ENCODE data around the gene CSF3. TPM values are rescaled to one million over a fixed set of nuclear protein-coding genes. Genes with fewer than 3 reads are reported as not detected.

CSF3 gene
- total and polyA plus RNA-seq, 2 of the 4 experiments (the other 2 are of a cell fraction) = not detected

DNA sequence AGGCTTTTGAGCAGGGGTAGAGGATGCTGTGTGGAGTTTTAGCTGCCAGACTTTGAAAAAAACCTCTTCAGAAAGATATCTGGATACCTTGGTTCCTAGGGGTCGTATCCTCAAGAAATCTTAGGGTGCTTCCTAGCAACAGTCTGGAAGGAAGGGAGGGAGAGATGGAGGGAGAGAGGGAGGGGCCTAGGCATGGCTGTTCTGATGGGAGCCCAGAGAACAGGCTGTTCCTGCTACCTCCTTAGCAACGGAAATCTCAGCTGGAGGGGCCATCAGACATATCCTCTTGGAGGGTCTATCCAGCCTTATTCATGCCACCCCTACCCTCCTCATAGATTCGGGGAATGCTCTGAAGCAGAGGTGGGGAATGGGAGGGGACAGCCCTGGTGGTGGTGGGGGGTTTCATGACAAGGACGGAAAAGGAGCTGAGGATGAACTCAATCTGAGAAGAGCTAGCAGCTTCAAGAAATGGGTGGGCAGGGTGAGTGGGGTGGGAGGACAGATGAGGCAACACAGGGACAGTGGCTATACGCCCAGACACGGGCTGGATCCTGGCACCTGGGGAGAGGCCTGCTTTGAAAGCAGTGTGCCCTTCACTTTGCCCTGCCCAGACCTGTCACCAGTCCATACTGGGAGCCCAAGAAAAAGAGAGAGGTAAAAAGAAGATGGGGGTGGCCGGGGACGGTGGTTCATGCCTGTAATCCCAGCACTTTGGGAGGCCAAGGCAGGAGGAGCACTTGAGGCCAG is 44.7 kb downstream of the CSF3 start:
- Histone ChIP-seq H2AK5ac (ENCODE audit: low read depth, low read length) (no peak overlapping the region), H4K20me1 (ENCODE audit: insufficient read depth, low read length) (peaks cover 14% of the 10 kb centered on the region; the same call in 1 of the 2 replicates), H4K8ac (ENCODE audit: low read depth in 2 of 2, low read length in 2 of 2) (no peak overlapping the region), H3K9me1 (ENCODE audit: insufficient read depth, low read length) (peaks cover 11% of the 10 kb centered on the region; the same call in 1 of the 2 replicates), H3K4me3 (ENCODE audit: insufficient read depth, low read depth, low read length) (no peak overlapping the region), H3K79me1 (ENCODE audit: low read depth in 1 of 2, low read length in 2 of 2) (peaks cover 14 to 22% of the 10 kb centered on the region in 2 experiments), H2BK120ac (ENCODE audit: low read depth, low read length) (no peak overlapping the region), H3K9me3 (ENCODE audit: control insufficient read depth, insufficient read depth, low read length) (no peaks in the 10 kb centered on the region), H3K56ac (ENCODE audit: extremely low read depth, insufficient read depth, low read length) (no peak overlapping the region), H3K27ac (ENCODE audit: insufficient read depth, low read length) (no peak overlapping the region), H2BK15ac (ENCODE audit: low read depth, low read length) (no peak overlapping the region), H3K14ac (replicated peaks; ENCODE audit: low read depth, low read length) (no peak overlapping the region), H2AK9ac (replicated peaks; ENCODE audit: low read depth, low read length, poor library complexity) (peak overlapping the region; percentile 78), H2BK5ac (ENCODE audit: low read depth, low read length, poor library complexity, severe bottlenecking) (no peak overlapping the region), H3K9ac (ENCODE audit: low read depth, low read length) (no peak overlapping the region), H4K91ac (ENCODE audit: insufficient read depth, low read depth, low read length) (no peak overlapping the region), H2AFZ (replicated peaks; ENCODE audit: low read length, poor library complexity) (no peak overlapping the region), H4K5ac (ENCODE audit: low read depth, low read length) (no peak overlapping the region), H3K4me2 (ENCODE audit: low read depth, low read length) (no peak overlapping the region), H3K4ac (ENCODE audit: low read depth, low read length) (no peak overlapping the region), H3K18ac (ENCODE audit: low read depth, low read length) (no peak overlapping the region), H2BK20ac (ENCODE audit: low read depth, low read length) (no peak overlapping the region), H3K23ac (ENCODE audit: low read depth, low read length) (no peak overlapping the region), H3K36me3 (ENCODE audit: control insufficient read depth, insufficient read depth, low read length) (no peaks in the 10 kb centered on the region), H3K4me1 (ENCODE audit: control insufficient read depth, insufficient read depth, low read length) (peaks cover 15% of the 10 kb centered on the region), H3K27me3 (ENCODE audit: control insufficient read depth, insufficient read depth, low read length) (no peaks in the 10 kb centered on the region)
- intact Hi-C loops (cut with micrococcal nuclease) = no loop called here
- ChIA-PET POLR2A (ENCODE audit: unreplicated experiment) (interaction anchor here (0.5 kb wide), 1 partner anchor 39 kb away, joined by 3 read pairs; no protein-coding TSS in a partner anchor), CTCF (no interaction called here)
- in situ Hi-C loops (cut with MboI; ENCODE audit: low sequenced_read_pairs) = no loop called here
- no peak for TF ChIP-seq CEBPB (IDR thresholded peaks at IDR 0.05; ENCODE audit: low read depth, low read length)
- TF ChIP-seq, protein P1, sequence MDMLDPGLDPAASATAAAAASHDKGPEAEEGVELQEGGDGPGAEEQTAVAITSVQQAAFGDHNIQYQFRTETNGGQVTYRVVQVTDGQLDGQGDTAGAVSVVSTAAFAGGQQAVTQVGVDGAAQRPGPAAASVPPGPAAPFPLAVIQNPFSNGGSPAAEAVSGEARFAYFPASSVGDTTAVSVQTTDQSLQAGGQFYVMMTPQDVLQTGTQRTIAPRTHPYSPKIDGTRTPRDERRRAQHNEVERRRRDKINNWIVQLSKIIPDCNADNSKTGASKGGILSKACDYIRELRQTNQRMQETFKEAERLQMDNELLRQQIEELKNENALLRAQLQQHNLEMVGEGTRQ (IDR thresholded peaks at IDR 0.05; ENCODE audit: low read depth, low read length) = no peak
- TF ChIP-seq RCOR1 (IDR thresholded peaks at IDR 0.05; ENCODE audit: insufficient replicate concordance, low read length) = no peak
- TF ChIP-seq BHLHE40 (IDR thresholded peaks at IDR 0.05; ENCODE audit: low read depth, low read length) = no peak
- TF ChIP-seq MXI1 (IDR thresholded peaks at IDR 0.05; ENCODE audit: borderline replicate concordance, low read depth, low read length) = no peak
- no peak for TF ChIP-seq SMC3 (IDR thresholded peaks at IDR 0.05; ENCODE audit: low read depth, low read length)
- TF ChIP-seq POLR2A (IDR thresholded peaks at IDR 0.05; ENCODE audit: low read depth, low read length) = no peak
- TF ChIP-seq, protein P2, sequence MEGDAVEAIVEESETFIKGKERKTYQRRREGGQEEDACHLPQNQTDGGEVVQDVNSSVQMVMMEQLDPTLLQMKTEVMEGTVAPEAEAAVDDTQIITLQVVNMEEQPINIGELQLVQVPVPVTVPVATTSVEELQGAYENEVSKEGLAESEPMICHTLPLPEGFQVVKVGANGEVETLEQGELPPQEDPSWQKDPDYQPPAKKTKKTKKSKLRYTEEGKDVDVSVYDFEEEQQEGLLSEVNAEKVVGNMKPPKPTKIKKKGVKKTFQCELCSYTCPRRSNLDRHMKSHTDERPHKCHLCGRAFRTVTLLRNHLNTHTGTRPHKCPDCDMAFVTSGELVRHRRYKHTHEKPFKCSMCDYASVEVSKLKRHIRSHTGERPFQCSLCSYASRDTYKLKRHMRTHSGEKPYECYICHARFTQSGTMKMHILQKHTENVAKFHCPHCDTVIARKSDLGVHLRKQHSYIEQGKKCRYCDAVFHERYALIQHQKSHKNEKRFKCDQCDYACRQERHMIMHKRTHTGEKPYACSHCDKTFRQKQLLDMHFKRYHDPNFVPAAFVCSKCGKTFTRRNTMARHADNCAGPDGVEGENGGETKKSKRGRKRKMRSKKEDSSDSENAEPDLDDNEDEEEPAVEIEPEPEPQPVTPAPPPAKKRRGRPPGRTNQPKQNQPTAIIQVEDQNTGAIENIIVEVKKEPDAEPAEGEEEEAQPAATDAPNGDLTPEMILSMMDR (conservative IDR thresholded peaks at IDR 0.05; ENCODE audit: low read depth, low read length) = no peak
- TF ChIP-seq FOS (IDR thresholded peaks at IDR 0.05; ENCODE audit: low read depth, low read length) = no peak
- no peak for TF ChIP-seq CHD1 (IDR thresholded peaks at IDR 0.05; ENCODE audit: low read depth, low read length)
- no peak for TF ChIP-seq NFE2L2 (IDR thresholded peaks at IDR 0.05; ENCODE audit: low read depth, low read length)
- TF ChIP-seq, protein P3, sequence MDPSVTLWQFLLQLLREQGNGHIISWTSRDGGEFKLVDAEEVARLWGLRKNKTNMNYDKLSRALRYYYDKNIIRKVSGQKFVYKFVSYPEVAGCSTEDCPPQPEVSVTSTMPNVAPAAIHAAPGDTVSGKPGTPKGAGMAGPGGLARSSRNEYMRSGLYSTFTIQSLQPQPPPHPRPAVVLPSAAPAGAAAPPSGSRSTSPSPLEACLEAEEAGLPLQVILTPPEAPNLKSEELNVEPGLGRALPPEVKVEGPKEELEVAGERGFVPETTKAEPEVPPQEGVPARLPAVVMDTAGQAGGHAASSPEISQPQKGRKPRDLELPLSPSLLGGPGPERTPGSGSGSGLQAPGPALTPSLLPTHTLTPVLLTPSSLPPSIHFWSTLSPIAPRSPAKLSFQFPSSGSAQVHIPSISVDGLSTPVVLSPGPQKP (IDR thresholded peaks at IDR 0.05; ENCODE audit: borderline replicate concordance, low read depth, low read length) = no peak
- TF ChIP-seq RFX5 (IDR thresholded peaks at IDR 0.05; ENCODE audit: low read depth, low read length) = no peak
- TF ChIP-seq RAD21 (IDR thresholded peaks at IDR 0.05; ENCODE audit: low read length) = no peak
- TF ChIP-seq MAFK (IDR thresholded peaks at IDR 0.05; ENCODE audit: low read depth, low read length) = no peak
- no peak for TF ChIP-seq MAZ (IDR thresholded peaks at IDR 0.05; ENCODE audit: borderline replicate concordance, low read depth, low read length)
- dilution Hi-C loops (cut with HindIII; ENCODE audit: low sequenced_read_pairs, unreplicated experiment) = no loop called here
- no CpG with 5 or more reads among the region's 8 CpGs for WGBS, 2 experiments (ENCODE audit: extremely low coverage in 2 of 2, insufficient read length in 1 of 2)
- ATAC-seq (ENCODE audit: low read depth) (no peak), DNase-seq (no peak)
- BruUV-seq (replicated peaks) = no TSS peak
